Brain microvascular endothelial cell (primary cell): ENCODE results near the gene ABCC4.
"Not testable (repeated sequence)": the region's sequence is repeated elsewhere in the genome, so short reads cannot be mapped to it uniquely, and the experiment has no call there.

Experiments
- DNase-seq: peaks from one replicate; pipeline ENCODE4 v3.0.0-alpha.2; 2020
- H3K27ac ChIP-seq: fragments of 250-450 bp; sonication (Bioruptor Pico); 2 replicates; pipeline ENCODE4 v1.5.1; 2020; ENCODE audit warnings: mild to moderate bottlenecking, moderate library complexity
- H3K27me3 ChIP-seq: fragments of 250-450 bp; sonication (Bioruptor Pico); replicated peaks from 2 replicates; pipeline ENCODE4 v1.5.1; 2020; ENCODE audit warnings: mild to moderate bottlenecking
- H3K36me3 ChIP-seq: fragments of 250-450 bp; sonication (Bioruptor Pico); replicated peaks from 2 replicates; pipeline ENCODE4 v1.5.1; 2020; ENCODE audit warnings: mild to moderate bottlenecking
- H3K4me3 ChIP-seq: 2 replicates; pipeline ENCODE4 v1.5.1; 2011; ENCODE audit warnings: low read depth, mild to moderate bottlenecking, control low read depth, low read length, moderate library complexity
- CTCF ChIP-seq: IDR thresholded peaks from 2 replicates; pipeline ENCODE4 v1.5.1; 2011; ENCODE audit warnings: low read depth, mild to moderate bottlenecking, moderate library complexity, low read length, control low read depth, inconsistent platforms; ENCODE audit errors: missing control alignments
- in situ Hi-C: cut with HindIII; loops from 2 replicates; pipeline ENCODE4 v1.10.0; 2017; ENCODE audit warnings: low sequenced_read_pairs, low pct_ligation_motif_present

Gene ABCC4

GRCh38 chr13:95168191-95168590, 133.1 kb downstream of the ABCC4 start:
- H3K27me3 ChIP-seq: no peaks in the 10 kb centered on the region
- no peak for TF ChIP-seq CTCF
- DNase-seq: no peak
- no peaks in the 10 kb centered on the region for H3K36me3 ChIP-seq
- H3K4me3 ChIP-seq: no peak overlapping the region
- no peak overlapping the region for H3K27ac ChIP-seq
- in situ Hi-C loops: loop anchor here (25.0 kb wide), 1 partner anchor 481 kb away; no protein-coding TSS in a partner anchor

GRCh38 chr13:95167003-95167402, 134.2 kb downstream of the ABCC4 start:
- H3K27me3 ChIP-seq, H3K4me3 ChIP-seq, H3K36me3 ChIP-seq, DNase-seq, H3K27ac ChIP-seq: not testable (repeated sequence)
- in situ Hi-C loops: loop anchor here (25.0 kb wide), 1 partner anchor 480 kb away; no protein-coding TSS in a partner anchor

- no peak overlapping the region for H3K4me3 ChIP-seq
- in situ Hi-C loops: loop anchor here (25.0 kb wide), 1 partner anchor 478 kb away; no protein-coding TSS in a partner anchor
- TF ChIP-seq CTCF: no peak
- no peaks in the 10 kb centered on the region for H3K27me3 ChIP-seq
- no peak for DNase-seq
- H3K27ac ChIP-seq: no peak overlapping the region
- no peaks in the 10 kb centered on the region for H3K36me3 ChIP-seq
Measured at GRCh38 chr13:95164830-95165229, 136.4 kb downstream of the ABCC4 start.

- DNase-seq: no peak
- in situ Hi-C loops: loop anchor here (25.0 kb wide), 1 partner anchor 473 kb away; no protein-coding TSS in a partner anchor
- H3K27ac ChIP-seq: no peak overlapping the region
- H3K27me3 ChIP-seq: no peaks in the 10 kb centered on the region
- no peak overlapping the region for H3K4me3 ChIP-seq
- no peak for TF ChIP-seq CTCF
- no peaks in the 10 kb centered on the region for H3K36me3 ChIP-seq
Measured at GRCh38 chr13:95160112-95160906, 140.9 kb downstream of the ABCC4 start.

- Histone ChIP-seq H3K27me3 (no peaks in the 10 kb centered on the region), H3K4me3 (no peak overlapping the region), H3K36me3 (no peaks in the 10 kb centered on the region), H3K27ac (no peak overlapping the region)
- TF ChIP-seq CTCF: no peak
- no peak for DNase-seq
- in situ Hi-C loops: loop anchor here (25.0 kb wide), 1 partner anchor 472 kb away; no protein-coding TSS in a partner anchor
Measured at GRCh38 chr13:95159458-95159857, 141.8 kb downstream of the ABCC4 start.

GRCh38 chr13:95156208-95156607, 145.0 kb downstream of the ABCC4 start:
- H3K36me3 ChIP-seq: no peaks in the 10 kb centered on the region
- no peak overlapping the region for H3K4me3 ChIP-seq
- H3K27me3 ChIP-seq: no peaks in the 10 kb centered on the region
- peak; percentile 36 for DNase-seq
- TF ChIP-seq CTCF: peak; percentile 54
- H3K27ac ChIP-seq: no peak overlapping the region
- in situ Hi-C loops: loop anchor here (25.0 kb wide), 1 partner anchor 469 kb away; no protein-coding TSS in a partner anchor
